ENCODE results near the gene CEP41. TPM values are rescaled to one million over a fixed set of nuclear protein-coding genes. Genes with fewer than 3 reads are reported as not detected.

CEP41 gene
- total and polyA plus RNA-seq, 4 donors: 2.3 to 3.5 (median 2.8) TPM

DNA sequence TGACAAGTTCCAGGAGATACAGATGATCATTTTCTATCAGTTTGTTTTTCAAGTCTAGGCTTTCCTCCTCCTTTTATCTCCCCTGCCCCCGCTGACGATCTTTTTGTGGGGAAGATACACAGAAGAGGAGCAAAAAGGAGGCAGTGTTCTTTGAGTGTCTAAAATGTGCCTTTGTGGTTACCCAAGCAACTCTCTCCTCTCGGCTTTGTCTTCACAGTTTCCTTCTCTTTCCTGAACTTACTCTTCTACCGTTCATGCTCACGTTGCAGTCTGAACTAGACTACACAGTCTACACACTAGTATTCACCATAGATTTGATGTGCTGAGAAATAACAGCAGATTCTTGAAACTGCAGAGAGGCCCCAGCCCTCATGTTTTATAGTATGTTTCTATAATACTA, 23.6 kb downstream of the CEP41 start:
- H3K36me3 ChIP-seq (ENCODE audit: control insufficient read depth in 4 of 4, insufficient read depth in 3 of 4, low read depth in 1 of 4, low read length in 3 of 4): no peaks in the 10 kb centered on the region
- no peak for DNase-seq (ENCODE audit: low spot score)
- WGBS: 77% methylated on average over 5 of the region's 5 CpGs
- H3K9ac ChIP-seq (ENCODE audit: low read depth in 1 of 2, low read length in 2 of 2): no peak overlapping the region
- no peak overlapping the region for H3K27ac ChIP-seq (ENCODE audit: low read depth in 1 of 2, low read length in 2 of 2)
- no peaks in the 10 kb centered on the region for H3K9me3 ChIP-seq (ENCODE audit: control insufficient read depth in 4 of 4, low read length in 3 of 4)
- peaks cover 0 to 1% (median 0%) of the 10 kb centered on the region in 4 donors for H3K4me1 ChIP-seq (ENCODE audit: control insufficient read depth in 4 of 4, insufficient read depth in 4 of 4, low read length in 3 of 4)
- H3K4me3 ChIP-seq (ENCODE audit: low read depth in 1 of 3, low read length in 3 of 3): no peak overlapping the region
- H3K27me3 ChIP-seq (ENCODE audit: control insufficient read depth in 4 of 4, insufficient read depth in 4 of 4, low read length in 3 of 4): no peaks in the 10 kb centered on the region
- TF ChIP-seq SP1 (IDR thresholded peaks at IDR 0.05) (no peak), EGR1 (IDR thresholded peaks at IDR 0.05; ENCODE audit: low read depth in 2 of 2) (no peak), NR2F2 (IDR thresholded peaks at IDR 0.05) (no peak), RXRA (IDR thresholded peaks at IDR 0.05) (no peak), HNF4G (IDR thresholded peaks at IDR 0.05) (no peak), GABPA (IDR thresholded peaks at IDR 0.05 in 1 of 2, conservative IDR thresholded peaks at IDR 0.05 in 1 of 2) (no peak), YY1 (IDR thresholded peaks at IDR 0.05) (no peak), FOXA1 (IDR thresholded peaks at IDR 0.05) (no peak), FOXA2 (IDR thresholded peaks at IDR 0.05) (no peak), JUND (IDR thresholded peaks at IDR 0.05) (no peak), RAD21 (IDR thresholded peaks at IDR 0.05) (no peak), HNF4A (conservative IDR thresholded peaks at IDR 0.05) (no peak)
- TF ChIP-seq, protein P1, sequence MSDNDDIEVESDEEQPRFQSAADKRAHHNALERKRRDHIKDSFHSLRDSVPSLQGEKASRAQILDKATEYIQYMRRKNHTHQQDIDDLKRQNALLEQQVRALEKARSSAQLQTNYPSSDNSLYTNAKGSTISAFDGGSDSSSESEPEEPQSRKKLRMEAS (IDR thresholded peaks at IDR 0.05): no peak
- TF ChIP-seq, protein P2, sequence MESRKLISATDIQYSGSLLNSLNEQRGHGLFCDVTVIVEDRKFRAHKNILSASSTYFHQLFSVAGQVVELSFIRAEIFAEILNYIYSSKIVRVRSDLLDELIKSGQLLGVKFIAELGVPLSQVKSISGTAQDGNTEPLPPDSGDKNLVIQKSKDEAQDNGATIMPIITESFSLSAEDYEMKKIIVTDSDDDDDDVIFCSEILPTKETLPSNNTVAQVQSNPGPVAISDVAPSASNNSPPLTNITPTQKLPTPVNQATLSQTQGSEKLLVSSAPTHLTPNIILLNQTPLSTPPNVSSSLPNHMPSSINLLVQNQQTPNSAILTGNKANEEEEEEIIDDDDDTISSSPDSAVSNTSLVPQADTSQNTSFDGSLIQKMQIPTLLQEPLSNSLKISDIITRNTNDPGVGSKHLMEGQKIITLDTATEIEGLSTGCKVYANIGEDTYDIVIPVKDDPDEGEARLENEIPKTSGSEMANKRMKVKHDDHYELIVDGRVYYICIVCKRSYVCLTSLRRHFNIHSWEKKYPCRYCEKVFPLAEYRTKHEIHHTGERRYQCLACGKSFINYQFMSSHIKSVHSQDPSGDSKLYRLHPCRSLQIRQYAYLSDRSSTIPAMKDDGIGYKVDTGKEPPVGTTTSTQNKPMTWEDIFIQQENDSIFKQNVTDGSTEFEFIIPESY (IDR thresholded peaks at IDR 0.05): no peak
- TF ChIP-seq, protein P3, sequence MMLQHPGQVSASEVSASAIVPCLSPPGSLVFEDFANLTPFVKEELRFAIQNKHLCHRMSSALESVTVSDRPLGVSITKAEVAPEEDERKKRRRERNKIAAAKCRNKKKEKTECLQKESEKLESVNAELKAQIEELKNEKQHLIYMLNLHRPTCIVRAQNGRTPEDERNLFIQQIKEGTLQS (IDR thresholded peaks at IDR 0.05): no peak
- TF ChIP-seq, protein P4, sequence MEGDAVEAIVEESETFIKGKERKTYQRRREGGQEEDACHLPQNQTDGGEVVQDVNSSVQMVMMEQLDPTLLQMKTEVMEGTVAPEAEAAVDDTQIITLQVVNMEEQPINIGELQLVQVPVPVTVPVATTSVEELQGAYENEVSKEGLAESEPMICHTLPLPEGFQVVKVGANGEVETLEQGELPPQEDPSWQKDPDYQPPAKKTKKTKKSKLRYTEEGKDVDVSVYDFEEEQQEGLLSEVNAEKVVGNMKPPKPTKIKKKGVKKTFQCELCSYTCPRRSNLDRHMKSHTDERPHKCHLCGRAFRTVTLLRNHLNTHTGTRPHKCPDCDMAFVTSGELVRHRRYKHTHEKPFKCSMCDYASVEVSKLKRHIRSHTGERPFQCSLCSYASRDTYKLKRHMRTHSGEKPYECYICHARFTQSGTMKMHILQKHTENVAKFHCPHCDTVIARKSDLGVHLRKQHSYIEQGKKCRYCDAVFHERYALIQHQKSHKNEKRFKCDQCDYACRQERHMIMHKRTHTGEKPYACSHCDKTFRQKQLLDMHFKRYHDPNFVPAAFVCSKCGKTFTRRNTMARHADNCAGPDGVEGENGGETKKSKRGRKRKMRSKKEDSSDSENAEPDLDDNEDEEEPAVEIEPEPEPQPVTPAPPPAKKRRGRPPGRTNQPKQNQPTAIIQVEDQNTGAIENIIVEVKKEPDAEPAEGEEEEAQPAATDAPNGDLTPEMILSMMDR (IDR thresholded peaks at IDR 0.05; ENCODE audit: low read depth, low read length, missing input control): no peak

DNA sequence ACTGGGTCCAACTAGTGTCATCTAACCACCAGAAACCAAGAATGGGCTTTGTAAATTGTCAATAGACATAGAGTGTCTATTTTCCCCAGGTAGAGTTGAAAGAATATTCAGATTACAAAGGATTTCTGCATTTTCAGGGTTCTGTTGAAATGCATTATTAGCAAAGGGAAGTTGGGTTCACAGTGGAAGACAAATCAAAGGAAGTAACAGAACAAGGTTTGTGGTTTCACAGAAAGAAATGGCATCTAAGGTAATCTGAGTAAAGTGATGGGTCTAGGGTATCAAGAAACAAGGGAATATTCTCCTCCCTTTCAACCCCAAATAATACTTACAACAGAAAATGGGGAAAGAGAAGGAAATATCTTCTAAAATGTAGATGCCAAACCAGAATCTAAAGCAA, 25.8 kb downstream of the CEP41 start:
- H3K9me3 ChIP-seq (ENCODE audit: control insufficient read depth in 4 of 4, low read length in 3 of 4): no peaks in the 10 kb centered on the region
- no peaks in the 10 kb centered on the region for H3K27me3 ChIP-seq (ENCODE audit: control insufficient read depth in 4 of 4, insufficient read depth in 4 of 4, low read length in 3 of 4)
- H3K27ac ChIP-seq (ENCODE audit: low read depth in 1 of 2, low read length in 2 of 2): no peak overlapping the region
- H3K9ac ChIP-seq (ENCODE audit: low read depth in 1 of 2, low read length in 2 of 2): no peak overlapping the region
- no peak for TF ChIP-seq TAF1 (conservative IDR thresholded peaks at IDR 0.05)
- TF ChIP-seq, protein P4 (IDR thresholded peaks at IDR 0.05; ENCODE audit: low read depth, low read length, missing input control): no peak
- TF ChIP-seq, protein P3 (IDR thresholded peaks at IDR 0.05): no peak
- TF ChIP-seq, protein P1 (IDR thresholded peaks at IDR 0.05): no peak
- TF ChIP-seq FOXA1 (IDR thresholded peaks at IDR 0.05): no peak
- no peak for TF ChIP-seq FOXA2 (IDR thresholded peaks at IDR 0.05)
- no peak for DNase-seq (ENCODE audit: low spot score)
- no peak overlapping the region for H3K4me3 ChIP-seq (ENCODE audit: low read depth in 1 of 3, low read length in 3 of 3)
- peaks cover 0 to 1% (median 0%) of the 10 kb centered on the region in 4 donors for H3K4me1 ChIP-seq (ENCODE audit: control insufficient read depth in 4 of 4, insufficient read depth in 4 of 4, low read length in 3 of 4)
- H3K36me3 ChIP-seq (ENCODE audit: control insufficient read depth in 4 of 4, insufficient read depth in 3 of 4, low read depth in 1 of 4, low read length in 3 of 4): no peaks in the 10 kb centered on the region
